ENCODE data around the gene GSTA4.

GRCh38 chr6:53041356-53041755, 46.3 kb upstream of the GSTA4 start:
- no peak for TF ChIP-seq CTCF (IDR thresholded peaks at IDR 0.05)
- TF ChIP-seq POLR2A (IDR thresholded peaks at IDR 0.05), result no peak
- TF ChIP-seq EP300 (IDR thresholded peaks at IDR 0.05), result no peak
- no peak for TF ChIP-seq POLR2AphosphoS5 (IDR thresholded peaks at IDR 0.05)
